ENCODE measurements around the gene ANKRD23.

- TF ChIP-seq CTCF (conservative IDR thresholded peaks at IDR 0.05 in 1 of 2, IDR thresholded peaks at IDR 0.05 in 1 of 2; ENCODE audit: low read depth in 1 of 2, low read length in 2 of 2) = no peak
- TF ChIP-seq EZH2 (IDR thresholded peaks at IDR 0.05; ENCODE audit: low read length, missing control alignments) = no peak
These were observed 3.7 kb downstream of the ANKRD23 start for GRCh38 chr2:96839875-96840850.
